HepG2 (cell line): ENCODE measurements around the gene CEP135.

Experiments used
- SNRNP70 ChIP-seq: fragments of 200-400 bp; formaldehyde crosslinking; IDR thresholded peaks from 2 replicates; pipeline ENCODE4 v1.6.1; 2017; ENCODE audit warnings: mild to moderate bottlenecking, low read depth, low read length, moderate library complexity
- TF ChIP-seq, protein P1 (sequence below): sonication (generic); formaldehyde crosslinking; IDR thresholded peaks from 2 replicates; pipeline ENCODE4 v1.5.0; 2020; ENCODE audit warnings: mild to moderate bottlenecking, missing genetic modification reagents, moderate library complexity

DNA sequence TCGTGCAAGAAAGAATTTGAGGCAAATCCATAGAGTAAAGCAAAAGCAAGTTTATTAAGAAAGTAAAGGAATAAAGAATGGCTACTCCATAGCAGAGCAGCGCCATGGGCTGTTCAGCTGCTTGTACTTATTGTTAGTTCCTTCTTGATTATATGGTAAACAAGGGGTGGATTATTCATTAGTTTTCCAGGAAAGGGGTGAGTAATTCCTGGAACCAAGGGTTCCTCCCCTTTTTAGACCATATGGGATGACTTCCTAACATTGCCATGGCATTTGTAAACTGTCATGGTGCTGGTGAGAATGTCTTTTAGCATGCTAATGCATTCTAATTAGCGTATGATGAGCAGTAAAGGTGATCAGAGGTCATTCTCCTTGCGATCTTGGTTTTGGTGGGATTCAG, 23.5 kb upstream of the CEP135 start:
- TF ChIP-seq, protein P1, sequence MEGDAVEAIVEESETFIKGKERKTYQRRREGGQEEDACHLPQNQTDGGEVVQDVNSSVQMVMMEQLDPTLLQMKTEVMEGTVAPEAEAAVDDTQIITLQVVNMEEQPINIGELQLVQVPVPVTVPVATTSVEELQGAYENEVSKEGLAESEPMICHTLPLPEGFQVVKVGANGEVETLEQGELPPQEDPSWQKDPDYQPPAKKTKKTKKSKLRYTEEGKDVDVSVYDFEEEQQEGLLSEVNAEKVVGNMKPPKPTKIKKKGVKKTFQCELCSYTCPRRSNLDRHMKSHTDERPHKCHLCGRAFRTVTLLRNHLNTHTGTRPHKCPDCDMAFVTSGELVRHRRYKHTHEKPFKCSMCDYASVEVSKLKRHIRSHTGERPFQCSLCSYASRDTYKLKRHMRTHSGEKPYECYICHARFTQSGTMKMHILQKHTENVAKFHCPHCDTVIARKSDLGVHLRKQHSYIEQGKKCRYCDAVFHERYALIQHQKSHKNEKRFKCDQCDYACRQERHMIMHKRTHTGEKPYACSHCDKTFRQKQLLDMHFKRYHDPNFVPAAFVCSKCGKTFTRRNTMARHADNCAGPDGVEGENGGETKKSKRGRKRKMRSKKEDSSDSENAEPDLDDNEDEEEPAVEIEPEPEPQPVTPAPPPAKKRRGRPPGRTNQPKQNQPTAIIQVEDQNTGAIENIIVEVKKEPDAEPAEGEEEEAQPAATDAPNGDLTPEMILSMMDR (CRISPR knock-in tag) = no peak
- no peak for TF ChIP-seq SNRNP70
